GM19452 (cell line): ENCODE data around the gene RAB40C.

Source experiments
- ATAC-seq: cut with Tn5 transposase; IDR thresholded peaks from one replicate; pipeline ENCODE4 v1.9.1; 2021; ENCODE audit not compliant: unreplicated experiment

RAB40C gene

GRCh38 chr16:559021-559380, 30.9 kb upstream of the RAB40C start:
- no peak for ATAC-seq

GRCh38 chr16:559411-560203, 30.3 kb upstream of the RAB40C start:
- no peak for ATAC-seq

GRCh38 chr16:560204-560700, 29.6 kb upstream of the RAB40C start, which contains the start of gene PRR35:
Gene PRR35, plus strand, starts transcription at chr16:560394. Its CDS starts 2,901 bp downstream, at chr16:563295.
- no peak for ATAC-seq

- ATAC-seq, result no peak
These were observed 29.0 kb upstream of the RAB40C start for GRCh38 chr16:560701-561412.

- no peak for ATAC-seq
These were observed 28.5 kb upstream of the RAB40C start for GRCh38 chr16:561413-561794.

GRCh38 chr16:561957-562938, 27.6 kb upstream of the RAB40C start:
- ATAC-seq, result no peak

GRCh38 chr16:563072-563644, 26.7 kb upstream of the RAB40C start:
- ATAC-seq, result no peak

GRCh38 chr16:564690-565418, 25.0 kb upstream of the RAB40C start:
- no peak for ATAC-seq

- no peak for ATAC-seq
These were observed 24.2 kb upstream of the RAB40C start for GRCh38 chr16:565419-566330.

- ATAC-seq, result peak; percentile 48
These were observed 23.1 kb upstream of the RAB40C start, which contains the start of gene NHLRC4 for GRCh38 chr16:566475-567372. Gene NHLRC4, plus strand, starts transcription at chr16:567005. Its CDS starts 1,043 bp downstream, at chr16:568048.

GRCh38 chr16:567373-568256, 22.3 kb upstream of the RAB40C start:
- ATAC-seq, result no peak

GRCh38 chr16:568401-569258, 21.2 kb upstream of the RAB40C start:
- no peak for ATAC-seq

GRCh38 chr16:569445-570254, 20.2 kb upstream of the RAB40C start, which contains the start of gene PIGQ:
Gene PIGQ, plus strand, starts transcription at chr16:569968. Its CDS starts 4,107 bp downstream, at chr16:574075.
- ATAC-seq, result peak; percentile 56

- no peak for ATAC-seq
These were observed 16.8 kb upstream of the RAB40C start for GRCh38 chr16:572865-573650.
